ENCODE results near the gene PPP5C. TPM values are rescaled to one million over a fixed set of nuclear protein-coding genes. Genes with fewer than 3 reads are reported as not detected.

PPP5C gene
- total RNA-seq, 4 donors from 2014 or later = 24.1 to 68.4 (median 41.4) TPM

- TF ChIP-seq CTCF (IDR thresholded peaks at IDR 0.05; ENCODE audit: low read depth) = no peak
Measured at GRCh38 chr19:46368116-46368515, 21.2 kb downstream of the PPP5C start.

DNA sequence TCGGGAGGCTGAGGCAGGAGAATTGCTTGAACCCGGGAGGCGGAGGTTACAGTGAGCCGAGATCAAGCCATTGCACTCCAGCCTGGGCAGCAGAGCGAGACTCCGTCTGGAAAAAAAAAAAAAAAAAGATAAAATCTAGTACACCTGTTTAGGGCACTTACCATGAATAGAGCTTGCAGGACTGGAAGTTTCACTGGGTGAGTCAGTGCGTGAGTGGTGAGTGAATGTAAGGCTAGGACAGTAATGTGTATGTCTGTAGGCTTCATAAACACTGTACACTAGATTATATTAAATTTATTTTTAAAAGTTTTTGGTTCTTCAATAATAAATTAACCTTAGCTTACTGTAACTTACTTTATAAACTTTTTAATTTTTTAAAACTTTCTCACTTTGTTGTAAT, 22.9 kb downstream of the PPP5C start:
- no peak for TF ChIP-seq CTCF (IDR thresholded peaks at IDR 0.05; ENCODE audit: low read depth)

DNA sequence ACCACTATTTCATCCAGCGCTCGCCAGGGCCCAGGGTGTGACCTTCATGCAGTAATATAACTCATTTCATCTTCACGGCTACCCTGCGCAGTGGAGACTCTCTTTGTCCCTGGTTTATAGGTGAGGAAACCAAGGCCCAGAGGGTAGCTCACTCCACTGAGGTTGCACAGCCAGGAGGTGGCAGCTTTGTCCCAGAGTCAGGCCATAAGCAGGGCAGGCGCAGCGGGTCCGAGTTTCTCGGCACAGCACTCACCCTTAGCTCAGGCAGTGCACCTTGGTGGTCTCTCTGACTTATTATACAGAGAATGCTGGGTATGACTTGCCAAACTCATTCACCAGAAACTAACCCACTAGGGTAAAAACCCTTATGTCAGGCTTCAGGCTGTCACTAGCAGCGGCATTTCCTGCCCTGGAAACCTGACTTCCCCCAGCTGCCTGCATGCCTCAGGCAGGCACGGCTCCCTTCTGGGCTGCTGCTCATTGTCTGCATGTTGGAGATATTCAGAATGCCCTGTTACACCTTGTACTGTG, 24.5 kb downstream of the PPP5C start:
- TF ChIP-seq CTCF (IDR thresholded peaks at IDR 0.05; ENCODE audit: low read depth) = no peak

- no peak for TF ChIP-seq CTCF (IDR thresholded peaks at IDR 0.05; ENCODE audit: low read depth)
Measured at GRCh38 chr19:46372901-46373490, 26.1 kb downstream of the PPP5C start.

GRCh38 chr19:46373491-46374359, 26.8 kb downstream of the PPP5C start:
- no peak for TF ChIP-seq CTCF (IDR thresholded peaks at IDR 0.05; ENCODE audit: low read depth)

DNA sequence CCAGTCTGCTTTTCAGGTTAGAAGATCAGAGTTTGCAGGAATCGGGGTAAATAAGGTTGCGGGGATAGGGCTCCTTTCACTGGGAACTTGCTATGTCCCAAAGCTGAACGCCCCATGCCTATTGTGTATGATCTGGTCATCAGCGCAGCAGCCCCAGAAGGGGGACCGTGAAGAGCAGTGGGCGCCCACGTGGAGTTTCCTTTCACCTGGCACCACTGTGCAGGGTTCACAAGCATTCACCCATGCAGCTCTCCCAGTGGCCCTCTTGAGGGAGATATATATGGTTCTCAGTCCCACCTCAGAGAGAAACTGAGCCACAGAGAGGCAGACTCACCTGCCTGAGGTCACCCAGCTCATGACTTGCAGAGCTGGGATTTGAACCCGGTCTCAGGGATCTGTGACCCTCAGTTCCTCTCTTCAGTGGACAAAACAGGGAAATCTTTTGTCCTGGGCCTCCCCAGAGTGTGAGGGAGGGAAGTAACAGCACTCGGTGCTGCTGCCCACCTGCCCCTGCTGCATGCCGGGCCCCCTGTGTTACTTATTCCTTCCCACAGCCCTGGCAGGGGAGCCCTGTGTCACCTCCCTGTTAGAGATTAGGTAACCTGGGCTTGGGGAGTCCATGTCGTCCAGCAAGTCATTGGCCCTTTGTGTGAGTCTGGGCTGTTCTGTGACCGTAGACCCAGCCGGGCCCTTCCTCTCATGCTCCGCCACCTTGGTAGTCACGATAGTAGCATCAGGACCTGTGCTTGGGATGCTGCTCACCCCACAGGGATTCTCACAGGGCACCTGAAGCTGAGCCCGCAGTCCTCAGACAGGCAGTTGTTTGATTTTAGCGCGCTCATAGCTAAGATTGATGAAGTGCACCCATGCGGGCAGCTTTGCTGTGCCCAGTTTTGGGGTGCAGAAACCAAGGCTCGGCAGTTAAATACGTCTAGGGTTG, 27.9 kb downstream of the PPP5C start:
- TF ChIP-seq CTCF (IDR thresholded peaks at IDR 0.05; ENCODE audit: low read depth) = no peak

Measured in subcutaneous adipose tissue (tissue), 4 donors.